Peyer's patch (tissue), 4 donors: ENCODE measurements around the gene STAT6.

ENCODE experiments used
- POLR2A ChIP-seq, 2 donors: fragments of 450-650 bp; IDR thresholded peaks; one replicate each; pipeline ENCODE4 v1.5.1; 2017; ENCODE audit warnings: antibody characterized with exemption in 2 of 2, mild to moderate bottlenecking in 2 of 2, moderate library complexity in 2 of 2
- TF ChIP-seq, protein P1 (sequence below), 6 experiments: fragments of 450-650 bp in 4 of 6; fragments of 200-600 bp in 2 of 6; sonication (generic) in 1 of 6; IDR thresholded peaks; one replicate each; pipeline ENCODE4 v1.5.1; 2017 to 2019; ENCODE audit warnings: antibody characterized with exemption in 6 of 6, mild to moderate bottlenecking in 3 of 6, moderate library complexity in 1 of 6

DNA sequence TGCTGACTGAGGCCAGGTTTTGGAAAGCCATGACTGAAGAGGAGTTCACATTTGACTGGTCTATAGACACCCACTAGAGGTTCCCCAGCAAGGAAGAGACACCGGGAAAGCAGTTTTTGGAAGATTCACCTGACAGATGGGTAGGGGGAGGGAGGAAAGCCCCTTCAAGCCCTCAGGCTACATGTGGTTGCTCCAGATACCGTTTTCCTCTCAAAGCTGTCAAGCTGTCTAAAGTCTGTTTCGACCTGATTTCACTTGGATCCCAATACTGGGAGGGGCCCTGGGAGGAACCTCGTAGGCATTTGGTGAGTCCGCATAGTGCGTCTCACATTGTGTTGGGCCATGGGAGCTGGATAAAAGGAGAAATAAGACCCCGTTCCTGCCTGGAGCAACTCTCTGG, 15.4 kb upstream of the STAT6 start:
- TF ChIP-seq, protein P1, sequence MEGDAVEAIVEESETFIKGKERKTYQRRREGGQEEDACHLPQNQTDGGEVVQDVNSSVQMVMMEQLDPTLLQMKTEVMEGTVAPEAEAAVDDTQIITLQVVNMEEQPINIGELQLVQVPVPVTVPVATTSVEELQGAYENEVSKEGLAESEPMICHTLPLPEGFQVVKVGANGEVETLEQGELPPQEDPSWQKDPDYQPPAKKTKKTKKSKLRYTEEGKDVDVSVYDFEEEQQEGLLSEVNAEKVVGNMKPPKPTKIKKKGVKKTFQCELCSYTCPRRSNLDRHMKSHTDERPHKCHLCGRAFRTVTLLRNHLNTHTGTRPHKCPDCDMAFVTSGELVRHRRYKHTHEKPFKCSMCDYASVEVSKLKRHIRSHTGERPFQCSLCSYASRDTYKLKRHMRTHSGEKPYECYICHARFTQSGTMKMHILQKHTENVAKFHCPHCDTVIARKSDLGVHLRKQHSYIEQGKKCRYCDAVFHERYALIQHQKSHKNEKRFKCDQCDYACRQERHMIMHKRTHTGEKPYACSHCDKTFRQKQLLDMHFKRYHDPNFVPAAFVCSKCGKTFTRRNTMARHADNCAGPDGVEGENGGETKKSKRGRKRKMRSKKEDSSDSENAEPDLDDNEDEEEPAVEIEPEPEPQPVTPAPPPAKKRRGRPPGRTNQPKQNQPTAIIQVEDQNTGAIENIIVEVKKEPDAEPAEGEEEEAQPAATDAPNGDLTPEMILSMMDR (IDR thresholded peaks at IDR 0.05) = no peak
- TF ChIP-seq POLR2A (IDR thresholded peaks at IDR 0.05) = no peak
